AG09309 (cell line): ENCODE results near the gene ARHGEF11.

Source experiments
- DNase-seq: peaks from one replicate; pipeline ENCODE4 v3.0.0-alpha.2; 2010; ENCODE audit warnings: low read depth
- H3K4me3 ChIP-seq: 2 replicates; pipeline ENCODE4 v1.5.1; 2011; ENCODE audit warnings: mild to moderate bottlenecking, low read depth, low read length, moderate library complexity; ENCODE audit not compliant: control insufficient read depth
- CTCF ChIP-seq: IDR thresholded peaks from 2 replicates; pipeline ENCODE4 v1.5.1; 2011; ENCODE audit warnings: mild to moderate bottlenecking, low read depth, low read length, inconsistent platforms; ENCODE audit not compliant: insufficient read depth, control insufficient read depth; ENCODE audit errors: missing control alignments

Gene ARHGEF11

GRCh38 chr1:156963621-156964020 lies 81.9 kb downstream of the ARHGEF11 start:
- no peak overlapping the region for H3K4me3 ChIP-seq
- no peak for DNase-seq
- no peak for TF ChIP-seq CTCF

GRCh38 chr1:156961709-156962108 lies 83.8 kb downstream of the ARHGEF11 start:
- no peak for TF ChIP-seq CTCF
- no peak for DNase-seq
- no peak overlapping the region for H3K4me3 ChIP-seq

- no peak overlapping the region for H3K4me3 ChIP-seq
- no peak for DNase-seq
These were observed 85.6 kb downstream of the ARHGEF11 start for GRCh38 chr1:156959925-156960324.

GRCh38 chr1:156959414-156959813 lies 86.1 kb downstream of the ARHGEF11 start:
- DNase-seq = peak; percentile 14
- TF ChIP-seq CTCF = no peak
- H3K4me3 ChIP-seq = no peak overlapping the region

More at GRCh38 chr1:156959925-156960324, 85.6 kb downstream of the ARHGEF11 start:
- no peak for TF ChIP-seq CTCF

GRCh38 chr1:156958247-156958714 lies 87.3 kb downstream of the ARHGEF11 start:
- DNase-seq = no peak
- TF ChIP-seq CTCF = no peak
- no peak overlapping the region for H3K4me3 ChIP-seq

GRCh38 chr1:156957634-156958033 lies 87.9 kb downstream of the ARHGEF11 start:
- H3K4me3 ChIP-seq = no peak overlapping the region
- no peak for DNase-seq
- no peak for TF ChIP-seq CTCF

- no peak for TF ChIP-seq CTCF
- H3K4me3 ChIP-seq = no peak overlapping the region
- no peak for DNase-seq
These were observed 89.2 kb downstream of the ARHGEF11 start for GRCh38 chr1:156956333-156956732.
